Activated CD4-positive, alpha-beta T cell treated with anti-CD3 and anti-CD28 coated beads, Interleukin-2, amount 10 ng/mL, durations not matched to agents 7 days and 5 days (primary cell): Measurements from ENCODE around the gene HLX. TPM values are rescaled to one million over a fixed set of nuclear protein-coding genes. Genes with fewer than 3 reads are reported as not detected.

ENCODE experiments used
- CTCF ChIA-PET: fragments of 350-600 bp; sonication (Branson Sonifier 250); formaldehyde crosslinking; loops from one replicate; lab custom pipeline; 2021; ENCODE audit warnings: antibody characterized with exemption; lab: Charles Lee
- POLR2A ChIA-PET: fragments of 350-600 bp; sonication (Branson Sonifier 250); formaldehyde crosslinking; loops from one replicate; lab custom pipeline; 2021; ENCODE audit warnings: antibody characterized with exemption; lab: Charles Lee
- DNase-seq: peaks from one replicate; pipeline ENCODE4 v3.0.0-alpha.2; 2020
- H3K27ac Mint-ChIP-seq: one replicate; pipeline ENCODE4 v1.8.0; 2021; ENCODE audit warnings: mild to moderate bottlenecking, moderate library complexity, mixed read lengths
- H3K27me3 Mint-ChIP-seq: one replicate; pipeline ENCODE4 v1.8.0; 2021; ENCODE audit warnings: mixed read lengths
- H3K36me3 Mint-ChIP-seq: one replicate; pipeline ENCODE4 v1.8.0; 2021; ENCODE audit warnings: low read depth, mixed read lengths
- H3K4me1 Mint-ChIP-seq: one replicate; pipeline ENCODE4 v1.8.0; 2021; ENCODE audit warnings: mixed read lengths
- H3K4me3 Mint-ChIP-seq: one replicate; pipeline ENCODE4 v1.8.0; 2021; ENCODE audit warnings: mild to moderate bottlenecking, moderate library complexity, mixed read lengths
- H3K9me3 Mint-ChIP-seq: one replicate; pipeline ENCODE4 v1.8.0; 2021; ENCODE audit warnings: mixed read lengths
- total RNA-seq, 2 experiments: library from RNA; stranded (reverse); gene quantifications; one replicate each; pipeline ENCODE4 v1.2.3, GENCODE V29; 2021

Gene HLX
- total RNA-seq, 2 experiments from 2014 or later, result 0.10 TPM; not detected in 1

DNA sequence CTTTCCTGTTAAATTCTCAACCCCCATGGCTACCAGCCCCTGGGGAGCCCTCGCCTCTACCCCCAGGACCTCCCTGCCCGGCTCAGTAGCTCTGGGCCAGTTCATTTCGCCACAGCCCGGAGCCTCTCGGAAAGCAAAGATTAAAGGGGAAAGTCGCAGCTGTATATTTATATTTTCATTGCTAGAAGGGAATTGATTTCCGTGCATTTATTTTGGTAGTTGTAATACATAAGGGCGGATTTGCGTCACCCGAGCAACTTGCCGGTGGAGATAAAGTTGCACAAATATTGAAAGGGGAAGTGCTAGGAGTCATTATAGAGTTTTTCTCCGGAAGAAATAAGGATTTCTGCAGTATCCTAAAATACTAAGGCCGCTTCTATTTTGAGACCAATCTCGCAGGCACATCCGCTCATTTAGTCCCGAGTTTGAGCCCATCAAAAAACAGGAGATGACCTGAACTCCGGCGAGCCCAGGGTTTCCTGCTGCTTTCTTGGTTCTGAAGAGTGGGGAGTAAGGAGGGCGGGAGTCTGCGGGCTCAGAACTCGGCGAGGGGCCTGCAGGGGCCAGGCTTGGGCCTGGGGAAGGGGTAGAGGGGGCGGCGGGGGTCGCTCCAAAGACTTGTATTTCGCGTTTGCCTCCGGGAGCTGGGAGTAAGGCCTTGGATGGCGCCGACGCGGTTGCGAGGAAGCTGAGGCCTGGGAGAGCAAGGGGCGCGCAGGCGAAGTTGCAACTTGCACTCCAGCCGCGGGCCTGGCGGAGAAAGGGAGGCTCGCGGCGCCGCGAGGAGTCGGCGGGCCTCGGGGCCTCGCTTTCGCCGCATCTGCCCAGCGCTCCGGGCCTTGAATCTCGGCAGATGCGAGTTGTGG lies 2.5 kb upstream of the HLX start:
- POLR2A ChIA-PET, result interaction anchor here (0.6 kb wide), 1 partner anchor 87 kb away, joined by 3 read pairs; no protein-coding TSS in a partner anchor
- no peak overlapping the region for H3K4me3 Mint-ChIP-seq
- no peak overlapping the region for H3K27ac Mint-ChIP-seq
- no peak for DNase-seq
- H3K27me3 Mint-ChIP-seq, result peaks cover 77% of the 10 kb centered on the region
- CTCF ChIA-PET, result no interaction called here
- H3K9me3 Mint-ChIP-seq, result no peaks in the 10 kb centered on the region
- H3K4me1 Mint-ChIP-seq, result peaks cover 28% of the 10 kb centered on the region
- H3K36me3 Mint-ChIP-seq, result peaks cover 4% of the 10 kb centered on the region

- DNase-seq, result no peak
- H3K9me3 Mint-ChIP-seq, result no peaks in the 10 kb centered on the region
- ChIA-PET POLR2A (no interaction called here), CTCF (no interaction called here)
- H3K36me3 Mint-ChIP-seq, result peaks cover 4% of the 10 kb centered on the region
- no peak overlapping the region for H3K4me3 Mint-ChIP-seq
- H3K27me3 Mint-ChIP-seq, result peaks cover 83% of the 10 kb centered on the region
- H3K4me1 Mint-ChIP-seq, result peaks cover 28% of the 10 kb centered on the region
- no peak overlapping the region for H3K27ac Mint-ChIP-seq
Measured at GRCh38 chr1:220877377-220878095, 1.7 kb upstream of the HLX start.

GRCh38 chr1:220878191-220879075 lies 810 bp upstream of the HLX start:
- no peak for DNase-seq
- POLR2A ChIA-PET, result interaction anchor here (1.4 kb wide), 1 partner anchor 325 kb away, joined by 4 read pairs; no protein-coding TSS in a partner anchor
- Mint-ChIP-seq H3K36me3 (peaks cover 4% of the 10 kb centered on the region), H3K9me3 (no peaks in the 10 kb centered on the region), H3K27ac (no peak overlapping the region), H3K27me3 (peaks cover 83% of the 10 kb centered on the region), H3K4me3 (peak overlapping the region; percentile 70), H3K4me1 (peaks cover 28% of the 10 kb centered on the region)
- CTCF ChIA-PET, result interaction anchor here (0.9 kb wide), 1 partner anchor 75 kb away, joined by 3 read pairs; no protein-coding TSS in a partner anchor

DNA sequence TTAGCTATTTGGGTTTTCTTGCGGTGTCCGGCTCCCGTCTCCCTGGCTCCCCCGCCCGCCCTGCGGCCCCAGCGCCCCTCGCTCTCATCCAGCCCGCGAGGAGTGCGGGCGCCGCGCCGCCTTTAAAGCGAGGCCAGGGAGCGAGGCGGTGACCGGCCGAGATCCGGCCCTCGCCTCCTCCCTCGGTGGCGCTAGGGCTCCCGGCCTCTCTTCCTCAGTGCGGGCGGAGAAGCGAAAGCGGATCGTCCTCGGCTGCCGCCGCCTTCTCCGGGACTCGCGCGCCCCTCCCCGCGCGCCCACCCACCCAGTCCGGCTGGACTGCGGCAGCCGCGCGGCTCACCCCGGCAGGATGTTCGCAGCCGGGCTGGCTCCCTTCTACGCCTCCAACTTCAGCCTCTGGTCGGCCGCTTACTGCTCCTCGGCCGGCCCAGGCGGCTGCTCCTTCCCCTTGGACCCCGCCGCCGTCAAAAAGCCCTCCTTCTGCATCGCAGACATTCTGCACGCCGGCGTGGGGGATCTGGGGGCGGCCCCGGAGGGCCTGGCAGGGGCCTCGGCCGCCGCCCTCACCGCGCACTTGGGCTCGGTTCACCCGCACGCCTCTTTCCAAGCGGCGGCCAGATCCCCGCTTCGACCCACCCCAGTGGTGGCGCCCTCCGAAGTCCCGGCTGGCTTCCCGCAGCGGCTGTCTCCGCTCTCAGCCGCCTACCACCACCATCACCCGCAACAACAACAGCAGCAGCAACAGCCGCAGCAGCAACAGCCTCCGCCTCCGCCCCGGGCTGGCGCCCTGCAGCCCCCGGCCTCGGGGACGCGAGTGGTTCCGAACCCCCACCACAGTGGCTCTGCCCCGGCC lies 492 bp downstream of the HLX start:
- ChIA-PET CTCF (interaction anchor here (0.9 kb wide), 1 partner anchor 76 kb away, joined by 3 read pairs; no protein-coding TSS in a partner anchor), POLR2A (interaction anchor here (1.4 kb wide), 1 partner anchor 324 kb away, joined by 4 read pairs; no protein-coding TSS in a partner anchor)
- Mint-ChIP-seq H3K36me3 (peaks cover 4% of the 10 kb centered on the region), H3K4me1 (peaks cover 28% of the 10 kb centered on the region), H3K9me3 (no peaks in the 10 kb centered on the region), H3K27me3 (peaks cover 78% of the 10 kb centered on the region), H3K27ac (peak overlapping the region; percentile 25), H3K4me3 (peak overlapping the region; percentile 70)
- DNase-seq, result no peak

- ChIA-PET POLR2A (no interaction called here), CTCF (no interaction called here)
- H3K4me1 Mint-ChIP-seq, result peaks cover 28% of the 10 kb centered on the region
- no peak for DNase-seq
- peaks cover 73% of the 10 kb centered on the region for H3K27me3 Mint-ChIP-seq
- peaks cover 4% of the 10 kb centered on the region for H3K36me3 Mint-ChIP-seq
- H3K9me3 Mint-ChIP-seq, result no peaks in the 10 kb centered on the region
- H3K27ac Mint-ChIP-seq, result peak overlapping the region; percentile 25
- H3K4me3 Mint-ChIP-seq, result peak overlapping the region; percentile 45
Measured at GRCh38 chr1:220880362-220880670, 1.1 kb downstream of the HLX start.

- Mint-ChIP-seq H3K4me3 (peak overlapping the region; percentile 45), H3K27me3 (peaks cover 69% of the 10 kb centered on the region), H3K4me1 (peaks cover 28% of the 10 kb centered on the region), H3K36me3 (peaks cover 4% of the 10 kb centered on the region), H3K9me3 (no peaks in the 10 kb centered on the region), H3K27ac (no peak overlapping the region)
- peak; percentile 24 for DNase-seq
- POLR2A ChIA-PET, result no interaction called here
- CTCF ChIA-PET, result no interaction called here
Measured at GRCh38 chr1:220880726-220881506, 1.7 kb downstream of the HLX start.

GRCh38 chr1:220882061-220882891 lies 3.0 kb downstream of the HLX start:
- CTCF ChIA-PET, result interaction anchor here (0.7 kb wide), 1 partner anchor 511 kb away, joined by 3 read pairs; no protein-coding TSS in a partner anchor

DNA sequence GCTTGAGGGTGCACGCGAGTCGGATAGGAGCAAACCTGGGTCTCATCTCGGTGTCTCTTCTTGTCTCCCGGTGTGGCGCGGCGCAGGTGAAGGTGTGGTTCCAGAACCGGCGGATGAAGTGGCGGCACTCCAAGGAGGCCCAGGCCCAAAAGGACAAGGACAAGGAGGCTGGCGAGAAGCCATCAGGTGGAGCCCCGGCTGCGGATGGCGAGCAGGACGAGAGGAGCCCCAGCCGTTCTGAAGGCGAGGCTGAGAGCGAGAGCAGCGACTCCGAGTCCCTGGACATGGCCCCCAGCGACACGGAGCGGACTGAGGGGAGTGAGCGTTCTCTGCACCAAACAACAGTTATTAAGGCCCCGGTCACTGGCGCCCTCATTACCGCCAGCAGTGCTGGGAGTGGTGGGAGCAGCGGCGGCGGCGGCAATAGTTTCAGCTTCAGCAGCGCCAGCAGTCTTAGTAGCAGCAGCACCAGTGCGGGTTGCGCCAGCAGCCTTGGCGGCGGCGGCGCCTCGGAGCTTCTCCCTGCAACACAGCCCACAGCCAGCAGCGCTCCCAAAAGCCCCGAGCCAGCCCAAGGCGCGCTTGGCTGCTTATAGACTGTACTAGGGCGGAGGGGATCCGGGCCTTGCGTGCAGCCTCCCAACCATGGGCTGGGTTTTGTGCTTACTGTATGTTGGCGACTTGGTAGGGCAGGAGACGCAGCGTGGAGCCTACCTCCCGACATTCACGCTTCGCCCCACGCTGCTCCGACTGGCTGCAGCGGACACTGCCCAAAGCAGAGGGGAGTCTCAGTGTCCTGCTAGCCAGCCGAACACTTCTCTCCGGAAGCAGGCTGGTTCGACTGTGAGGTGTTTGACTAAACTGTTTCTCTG lies 5.1 kb downstream of the HLX start:
- Mint-ChIP-seq H3K36me3 (peaks cover 4% of the 10 kb centered on the region), H3K27me3 (peaks cover 64% of the 10 kb centered on the region), H3K4me3 (no peak overlapping the region), H3K4me1 (peaks cover 12% of the 10 kb centered on the region), H3K9me3 (no peaks in the 10 kb centered on the region), H3K27ac (no peak overlapping the region)
- DNase-seq, result no peak
- ChIA-PET POLR2A (no interaction called here), CTCF (no interaction called here)

More at GRCh38 chr1:220882061-220882891, 3.0 kb downstream of the HLX start:
- POLR2A ChIA-PET, result interaction anchor here (0.7 kb wide), 1 partner anchor 395 kb away, joined by 5 read pairs; no protein-coding TSS in a partner anchor
- Mint-ChIP-seq H3K36me3 (peaks cover 4% of the 10 kb centered on the region), H3K4me1 (peaks cover 28% of the 10 kb centered on the region), H3K27ac (no peak overlapping the region), H3K4me3 (no peak overlapping the region), H3K9me3 (no peaks in the 10 kb centered on the region), H3K27me3 (peaks cover 66% of the 10 kb centered on the region)
- DNase-seq, result no peak

DNA sequence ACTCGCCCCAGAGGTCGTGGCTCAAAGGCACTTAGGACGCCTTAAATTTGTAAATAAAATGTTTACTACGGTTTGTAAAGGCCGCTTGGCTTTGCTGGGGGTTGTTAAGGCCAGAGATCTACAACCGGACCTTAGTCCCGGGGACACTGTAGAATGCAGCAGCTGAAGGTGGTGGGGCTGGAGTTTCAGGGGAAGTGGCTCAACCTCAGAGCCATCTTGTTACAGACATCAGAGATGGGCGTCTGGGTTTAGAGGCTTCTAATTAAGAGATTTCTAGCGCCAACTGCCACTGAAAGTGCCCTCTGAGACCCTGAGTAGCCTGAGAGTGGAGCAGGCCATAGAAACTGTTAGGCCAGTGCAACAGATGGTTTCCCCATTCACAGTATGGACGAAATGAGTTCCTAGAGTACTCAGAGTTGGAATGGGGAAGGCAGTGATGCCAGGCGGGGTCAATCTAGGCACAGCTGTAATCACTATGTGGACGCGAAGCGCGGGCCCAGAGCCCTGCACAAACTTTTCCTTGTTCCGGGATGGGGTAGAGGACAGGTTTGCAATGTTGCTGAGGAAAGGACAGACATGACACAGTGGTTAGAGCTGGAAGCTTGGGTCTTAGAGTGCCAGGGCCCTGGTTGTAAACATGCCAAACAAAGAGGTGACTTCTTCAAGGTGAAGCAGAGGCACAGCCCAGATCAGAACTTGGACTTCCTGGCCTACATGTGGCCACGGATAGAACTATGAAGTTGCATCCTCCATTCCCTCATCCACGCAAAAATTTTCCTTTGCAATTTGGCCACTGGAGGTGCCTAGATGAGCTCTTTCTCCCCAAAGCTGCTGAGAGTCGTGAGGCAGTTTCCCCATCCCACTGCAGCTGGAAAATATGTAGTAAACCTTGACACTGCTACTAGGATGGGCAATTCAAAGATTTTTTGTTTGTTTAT lies 6.0 kb downstream of the HLX start:
- H3K27ac Mint-ChIP-seq, result no peak overlapping the region
- ChIA-PET POLR2A (no interaction called here), CTCF (no interaction called here)
- H3K36me3 Mint-ChIP-seq, result peaks cover 4% of the 10 kb centered on the region
- no peaks in the 10 kb centered on the region for H3K9me3 Mint-ChIP-seq
- H3K4me3 Mint-ChIP-seq, result no peak overlapping the region
- H3K4me1 Mint-ChIP-seq, result peaks cover 11% of the 10 kb centered on the region
- no peak for DNase-seq
- H3K27me3 Mint-ChIP-seq, result peaks cover 67% of the 10 kb centered on the region
